Measurements from ENCODE around the gene NFKB1.
A peak's percentile ranks its signal among the peaks of the same experiment; 100 is the strongest.
"Not testable (repeated sequence)": the region's sequence is repeated elsewhere in the genome, so short reads cannot be mapped to it uniquely, and the experiment has no call there.

Gene NFKB1

GRCh38 chr4:102604222-102604940 is 103.2 kb downstream of the NFKB1 start:
- DNase-seq, result no peak

GRCh38 chr4:102606261-102606660 is 105.1 kb downstream of the NFKB1 start:
- no peak for DNase-seq

- no peak for DNase-seq
Observed at GRCh38 chr4:102606846-102607450, 105.8 kb downstream of the NFKB1 start.

GRCh38 chr4:102608190-102608589 is 107.0 kb downstream of the NFKB1 start:
- DNase-seq, result no peak

GRCh38 chr4:102610007-102610406 is 108.8 kb downstream of the NFKB1 start:
- DNase-seq, result no peak

GRCh38 chr4:102610476-102610875 is 109.3 kb downstream of the NFKB1 start:
- DNase-seq, result no peak

- no peak for DNase-seq
Observed at GRCh38 chr4:102612210-102612609, 111.1 kb downstream of the NFKB1 start.

GRCh38 chr4:102612824-102613366 is 111.7 kb downstream of the NFKB1 start:
- peak in 1 of 4 experiments; percentile 17 for DNase-seq

GRCh38 chr4:102614801-102615200 is 113.6 kb downstream of the NFKB1 start:
- peak in 2 of 4 experiments; percentile 8 to 24 for DNase-seq

- DNase-seq, result no peak
Observed at GRCh38 chr4:102616636-102617035, 115.5 kb downstream of the NFKB1 start.

GRCh38 chr4:102619021-102619420 is 117.9 kb downstream of the NFKB1 start:
- not testable (repeated sequence) for DNase-seq

- not testable (repeated sequence) for DNase-seq
Observed at GRCh38 chr4:102619776-102620631, 118.8 kb downstream of the NFKB1 start.

- no peak for DNase-seq
Observed at GRCh38 chr4:102620697-102621497, 119.7 kb downstream of the NFKB1 start.

- no peak for DNase-seq
Observed at GRCh38 chr4:102623622-102624021, 122.5 kb downstream of the NFKB1 start.

- DNase-seq, result no peak
Observed at GRCh38 chr4:102624505-102624904, 123.3 kb downstream of the NFKB1 start.

- peak; percentile 4 to 41 (median 19) for DNase-seq
Observed at GRCh38 chr4:102625232-102625930, 124.2 kb downstream of the NFKB1 start.

- DNase-seq, result no peak
Observed at GRCh38 chr4:102627831-102628523, 126.8 kb downstream of the NFKB1 start.

GRCh38 chr4:102629673-102630072 is 128.5 kb downstream of the NFKB1 start:
- no peak for DNase-seq

- DNase-seq, result no peak
Observed at GRCh38 chr4:102631616-102632015, 130.5 kb downstream of the NFKB1 start.

GRCh38 chr4:102632241-102633065 is 131.3 kb downstream of the NFKB1 start:
- DNase-seq, result no peak

Data from activated naive CD4-positive, alpha-beta T cell (primary cell).